ENCODE results near the gene RETREG3.
"Not testable (repeated sequence)": the region's sequence is repeated elsewhere in the genome, so short reads cannot be mapped to it uniquely, and the experiment has no call there.

GRCh38 chr17:42540558-42540957 lies 68.6 kb downstream of the RETREG3 start:
- not testable (repeated sequence) for TF ChIP-seq CTCF (IDR thresholded peaks at IDR 0.05; ENCODE audit: borderline replicate concordance, extremely low read depth, low read length, poor library complexity, severe bottlenecking); EZH2 (IDR thresholded peaks at IDR 0.05; ENCODE audit: borderline replicate concordance, low read depth, low read length, severe bottlenecking)
